Endothelial cell (in vitro differentiated cells): ENCODE measurements around the gene CUEDC1. TPM values are rescaled to one million over a fixed set of nuclear protein-coding genes. Genes with fewer than 3 reads are reported as not detected.

ENCODE experiments used
- DNase-seq: peaks from one replicate; pipeline ENCODE4 v3.0.0; 2021; ENCODE audit warnings: low spot score
- H3K27ac Mint-ChIP-seq: one replicate; pipeline ENCODE4 v1.8.0; 2021; ENCODE audit warnings: mixed read lengths, inconsistent platforms; ENCODE audit not compliant: unreplicated experiment
- H3K27me3 Mint-ChIP-seq: one replicate; pipeline ENCODE4 v1.8.0; 2021; ENCODE audit warnings: mild to moderate bottlenecking, moderate library complexity, mixed read lengths, inconsistent platforms; ENCODE audit not compliant: unreplicated experiment
- H3K36me3 Mint-ChIP-seq: one replicate; pipeline ENCODE4 v1.8.0; 2021; ENCODE audit warnings: mild to moderate bottlenecking, low read depth, mixed read lengths, inconsistent platforms; ENCODE audit not compliant: unreplicated experiment
- H3K4me1 Mint-ChIP-seq: one replicate; pipeline ENCODE4 v1.8.0; 2021; ENCODE audit warnings: mild to moderate bottlenecking, mixed read lengths, inconsistent platforms; ENCODE audit not compliant: unreplicated experiment
- H3K4me3 Mint-ChIP-seq: one replicate; pipeline ENCODE4 v1.8.0; 2021; ENCODE audit warnings: mild to moderate bottlenecking, mixed read lengths, inconsistent platforms; ENCODE audit not compliant: unreplicated experiment
- H3K9me3 Mint-ChIP-seq: one replicate; pipeline ENCODE4 v1.8.0; 2021; ENCODE audit warnings: mixed read lengths, inconsistent platforms; ENCODE audit not compliant: unreplicated experiment
- CTCF ChIP-seq: fragments of 200-600 bp; sonication (generic); IDR thresholded peaks from one replicate; pipeline ENCODE4 v1.5.0; 2021; ENCODE audit warnings: antibody characterized with exemption; ENCODE audit not compliant: unreplicated experiment
- total RNA-seq: library from RNA; stranded (reverse); fragmentation: NEBNext Ultra II Directional; extraction: Animal tissue kit (Norgen Biotek cat#: 25700); gene quantifications from one replicate; pipeline ENCODE4 v1.2.1, GENCODE V29; 2021; ENCODE audit not compliant: unreplicated experiment

The CUEDC1 gene
- total RNA-seq, 1 donor from 2014 or later: 13.3 TPM

GRCh38 chr17:57814421-57814820 lies 140.8 kb downstream of the CUEDC1 start:
- Mint-ChIP-seq H3K4me3 (no peak overlapping the region), H3K27me3 (peaks cover 10% of the 10 kb centered on the region), H3K9me3 (no peaks in the 10 kb centered on the region), H3K4me1 (peaks cover 7% of the 10 kb centered on the region), H3K36me3 (no peaks in the 10 kb centered on the region), H3K27ac (no peak overlapping the region)
- DNase-seq: no peak
- no peak for TF ChIP-seq CTCF

- peaks cover 5% of the 10 kb centered on the region for H3K27me3 Mint-ChIP-seq
- no peak for TF ChIP-seq CTCF
- H3K27ac Mint-ChIP-seq: no peak overlapping the region
- DNase-seq: no peak
- no peaks in the 10 kb centered on the region for H3K9me3 Mint-ChIP-seq
- peaks cover 3% of the 10 kb centered on the region for H3K36me3 Mint-ChIP-seq
- H3K4me1 Mint-ChIP-seq: peaks cover 7% of the 10 kb centered on the region
- H3K4me3 Mint-ChIP-seq: no peak overlapping the region
Measured at GRCh38 chr17:57811638-57812280, 143.5 kb downstream of the CUEDC1 start.

Other genes with a start within 250 kb of the CUEDC1 start
- gene CCDC182, start 210.1 kb downstream of the CUEDC1 start, total RNA-seq: not detected
- 39.3 TPM for gene MRPS23, start 105.4 kb downstream of the CUEDC1 start, total RNA-seq
- 43.7 TPM for gene VEZF1, start 32.8 kb upstream of the CUEDC1 start, total RNA-seq
- gene SRSF1, start 51.8 kb upstream of the CUEDC1 start, total RNA-seq: 201 TPM
- 14.6 TPM for gene DYNLL2, start 128.0 kb upstream of the CUEDC1 start, total RNA-seq
- not detected for gene OR4D1, start 193.0 kb upstream of the CUEDC1 start, total RNA-seq
- not detected for gene OR4D2, start 211.6 kb upstream of the CUEDC1 start, total RNA-seq
- not detected for gene EPX, start 237.3 kb upstream of the CUEDC1 start, total RNA-seq